GM19455 (cell line): ENCODE measurements around the gene OTOS.

Experiments used
- ATAC-seq: cut with Tn5 transposase; IDR thresholded peaks from one replicate; pipeline ENCODE4 v1.9.1; 2021; ENCODE audit not compliant: unreplicated experiment

The OTOS gene

GRCh38 chr2:240153418-240153817, 13.0 kb upstream of the OTOS start:
- no peak for ATAC-seq

- no peak for ATAC-seq
Measured at GRCh38 chr2:240151477-240152031, 11.1 kb upstream of the OTOS start.

GRCh38 chr2:240149943-240150784, 9.7 kb upstream of the OTOS start:
- no peak for ATAC-seq

GRCh38 chr2:240147911-240148587, 7.6 kb upstream of the OTOS start:
- no peak for ATAC-seq

GRCh38 chr2:240147382-240147781, 6.9 kb upstream of the OTOS start:
- no peak for ATAC-seq

- ATAC-seq, result no peak
Measured at GRCh38 chr2:240146627-240147278, 6.3 kb upstream of the OTOS start.

GRCh38 chr2:240146141-240146561, 5.7 kb upstream of the OTOS start:
- no peak for ATAC-seq

- no peak for ATAC-seq
Measured at GRCh38 chr2:240145461-240145860, 5.0 kb upstream of the OTOS start.

GRCh38 chr2:240144649-240145261, 4.3 kb upstream of the OTOS start:
- ATAC-seq, result no peak

- no peak for ATAC-seq
Measured at GRCh38 chr2:240143801-240144648, 3.6 kb upstream of the OTOS start.

- no peak for ATAC-seq
Measured at GRCh38 chr2:240143276-240143675, 2.8 kb upstream of the OTOS start.

- ATAC-seq, result no peak
Measured at GRCh38 chr2:240142859-240143258, 2.4 kb upstream of the OTOS start.

GRCh38 chr2:240142256-240142775, 1.9 kb upstream of the OTOS start:
- ATAC-seq, result no peak

GRCh38 chr2:240141736-240142135, 1.3 kb upstream of the OTOS start:
- no peak for ATAC-seq

- ATAC-seq, result no peak
Measured at GRCh38 chr2:240140920-240141319, 462 bp upstream of the OTOS start.

- no peak for ATAC-seq
Measured at GRCh38 chr2:240139666-240140393, 628 bp downstream of the OTOS start.

- ATAC-seq, result no peak
Measured at GRCh38 chr2:240139011-240139441, 1.4 kb downstream of the OTOS start.

GRCh38 chr2:240138254-240138984, 2.0 kb downstream of the OTOS start:
- ATAC-seq, result no peak
